ENCODE data around the gene FHIT. TPM values are rescaled to one million over a fixed set of nuclear protein-coding genes. Genes with fewer than 3 reads are reported as not detected.

FHIT gene
- total and polyA plus RNA-seq, 2 of the 4 experiments (the other 2 are of a cell fraction) = 0.07 TPM; not detected in 1

GRCh38 chr3:59756934-59757333, 1494.3 kb downstream of the FHIT start:
- Histone ChIP-seq H3K27ac (ENCODE audit: insufficient read depth, low read length) (no peak overlapping the region), H3K4me2 (ENCODE audit: low read depth, low read length) (no peak overlapping the region), H2BK15ac (ENCODE audit: low read depth, low read length) (no peak overlapping the region), H3K56ac (ENCODE audit: extremely low read depth, insufficient read depth, low read length) (no peak overlapping the region), H2AFZ (replicated peaks; ENCODE audit: low read length, poor library complexity) (no peak overlapping the region), H3K4ac (ENCODE audit: low read depth, low read length) (no peak overlapping the region), H3K36me3 (ENCODE audit: control insufficient read depth, insufficient read depth, low read length) (no peaks in the 10 kb centered on the region), H3K79me1 (ENCODE audit: low read depth in 1 of 2, low read length in 2 of 2) (no peaks in the 10 kb centered on the region), H3K14ac (replicated peaks; ENCODE audit: low read depth, low read length) (no peak overlapping the region), H3K9me3 (ENCODE audit: control insufficient read depth, insufficient read depth, low read length) (no peaks in the 10 kb centered on the region), H2BK5ac (ENCODE audit: low read depth, low read length, poor library complexity, severe bottlenecking) (no peak overlapping the region), H2BK120ac (ENCODE audit: low read depth, low read length) (no peak overlapping the region), H3K18ac (ENCODE audit: low read depth, low read length) (no peak overlapping the region), H3K4me3 (ENCODE audit: insufficient read depth, low read depth, low read length) (no peak overlapping the region), H3K9me1 (ENCODE audit: insufficient read depth, low read length) (no peaks in the 10 kb centered on the region), H4K5ac (ENCODE audit: low read depth, low read length) (no peak overlapping the region), H2BK20ac (ENCODE audit: low read depth, low read length) (no peak overlapping the region), H3K9ac (ENCODE audit: low read depth, low read length) (no peak overlapping the region), H4K91ac (ENCODE audit: insufficient read depth, low read depth, low read length) (no peak overlapping the region), H2AK9ac (replicated peaks; ENCODE audit: low read depth, low read length, poor library complexity) (no peak overlapping the region), H3K27me3 (ENCODE audit: control insufficient read depth, insufficient read depth, low read length) (no peaks in the 10 kb centered on the region; the same call in 1 of the 2 replicates), H2AK5ac (ENCODE audit: low read depth, low read length) (no peak overlapping the region), H3K23ac (ENCODE audit: low read depth, low read length) (no peak overlapping the region), H3K4me1 (ENCODE audit: control insufficient read depth, insufficient read depth, low read length) (peaks cover 8% of the 10 kb centered on the region), H4K8ac (ENCODE audit: low read depth in 2 of 2, low read length in 2 of 2) (no peak overlapping the region), H4K20me1 (ENCODE audit: insufficient read depth, low read length) (no peaks in the 10 kb centered on the region)
- ChIA-PET CTCF (no interaction called here), POLR2A (ENCODE audit: unreplicated experiment) (no interaction called here)
- no CpG with 5 or more reads among the region's 5 CpGs for WGBS, 2 experiments (ENCODE audit: extremely low coverage in 2 of 2, insufficient read length in 1 of 2)
- dilution Hi-C loops (cut with HindIII; ENCODE audit: low sequenced_read_pairs, unreplicated experiment) (no loop called here), intact Hi-C loops (cut with micrococcal nuclease) (no loop called here), in situ Hi-C loops (cut with MboI; ENCODE audit: low sequenced_read_pairs) (no loop called here)
- BruUV-seq (replicated peaks) = no TSS peak
- TF ChIP-seq MAZ (IDR thresholded peaks at IDR 0.05; ENCODE audit: borderline replicate concordance, low read depth, low read length) (no peak), MAFK (IDR thresholded peaks at IDR 0.05; ENCODE audit: low read depth, low read length) (no peak), POLR2A (IDR thresholded peaks at IDR 0.05; ENCODE audit: low read depth, low read length) (no peak), CEBPB (IDR thresholded peaks at IDR 0.05; ENCODE audit: low read depth, low read length) (no peak), RAD21 (IDR thresholded peaks at IDR 0.05; ENCODE audit: low read length) (no peak), CHD1 (IDR thresholded peaks at IDR 0.05; ENCODE audit: low read depth, low read length) (no peak), RCOR1 (IDR thresholded peaks at IDR 0.05; ENCODE audit: insufficient replicate concordance, low read length) (no peak), ELK1 (IDR thresholded peaks at IDR 0.05; ENCODE audit: borderline replicate concordance, low read depth, low read length) (no peak), SMC3 (IDR thresholded peaks at IDR 0.05; ENCODE audit: low read depth, low read length) (no peak), BHLHE40 (IDR thresholded peaks at IDR 0.05; ENCODE audit: low read depth, low read length) (no peak), NFE2L2 (IDR thresholded peaks at IDR 0.05; ENCODE audit: low read depth, low read length) (no peak), FOS (IDR thresholded peaks at IDR 0.05; ENCODE audit: low read depth, low read length) (no peak), RFX5 (IDR thresholded peaks at IDR 0.05; ENCODE audit: low read depth, low read length) (no peak), MXI1 (IDR thresholded peaks at IDR 0.05; ENCODE audit: borderline replicate concordance, low read depth, low read length) (no peak)
- TF ChIP-seq, protein P1, sequence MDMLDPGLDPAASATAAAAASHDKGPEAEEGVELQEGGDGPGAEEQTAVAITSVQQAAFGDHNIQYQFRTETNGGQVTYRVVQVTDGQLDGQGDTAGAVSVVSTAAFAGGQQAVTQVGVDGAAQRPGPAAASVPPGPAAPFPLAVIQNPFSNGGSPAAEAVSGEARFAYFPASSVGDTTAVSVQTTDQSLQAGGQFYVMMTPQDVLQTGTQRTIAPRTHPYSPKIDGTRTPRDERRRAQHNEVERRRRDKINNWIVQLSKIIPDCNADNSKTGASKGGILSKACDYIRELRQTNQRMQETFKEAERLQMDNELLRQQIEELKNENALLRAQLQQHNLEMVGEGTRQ (IDR thresholded peaks at IDR 0.05; ENCODE audit: low read depth, low read length) = no peak
- TF ChIP-seq, protein P2, sequence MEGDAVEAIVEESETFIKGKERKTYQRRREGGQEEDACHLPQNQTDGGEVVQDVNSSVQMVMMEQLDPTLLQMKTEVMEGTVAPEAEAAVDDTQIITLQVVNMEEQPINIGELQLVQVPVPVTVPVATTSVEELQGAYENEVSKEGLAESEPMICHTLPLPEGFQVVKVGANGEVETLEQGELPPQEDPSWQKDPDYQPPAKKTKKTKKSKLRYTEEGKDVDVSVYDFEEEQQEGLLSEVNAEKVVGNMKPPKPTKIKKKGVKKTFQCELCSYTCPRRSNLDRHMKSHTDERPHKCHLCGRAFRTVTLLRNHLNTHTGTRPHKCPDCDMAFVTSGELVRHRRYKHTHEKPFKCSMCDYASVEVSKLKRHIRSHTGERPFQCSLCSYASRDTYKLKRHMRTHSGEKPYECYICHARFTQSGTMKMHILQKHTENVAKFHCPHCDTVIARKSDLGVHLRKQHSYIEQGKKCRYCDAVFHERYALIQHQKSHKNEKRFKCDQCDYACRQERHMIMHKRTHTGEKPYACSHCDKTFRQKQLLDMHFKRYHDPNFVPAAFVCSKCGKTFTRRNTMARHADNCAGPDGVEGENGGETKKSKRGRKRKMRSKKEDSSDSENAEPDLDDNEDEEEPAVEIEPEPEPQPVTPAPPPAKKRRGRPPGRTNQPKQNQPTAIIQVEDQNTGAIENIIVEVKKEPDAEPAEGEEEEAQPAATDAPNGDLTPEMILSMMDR (conservative IDR thresholded peaks at IDR 0.05; ENCODE audit: low read depth, low read length) = no peak
- ATAC-seq (ENCODE audit: low read depth) (no peak), DNase-seq (no peak)
